Measurements from ENCODE around the gene ASTL.

DNA sequence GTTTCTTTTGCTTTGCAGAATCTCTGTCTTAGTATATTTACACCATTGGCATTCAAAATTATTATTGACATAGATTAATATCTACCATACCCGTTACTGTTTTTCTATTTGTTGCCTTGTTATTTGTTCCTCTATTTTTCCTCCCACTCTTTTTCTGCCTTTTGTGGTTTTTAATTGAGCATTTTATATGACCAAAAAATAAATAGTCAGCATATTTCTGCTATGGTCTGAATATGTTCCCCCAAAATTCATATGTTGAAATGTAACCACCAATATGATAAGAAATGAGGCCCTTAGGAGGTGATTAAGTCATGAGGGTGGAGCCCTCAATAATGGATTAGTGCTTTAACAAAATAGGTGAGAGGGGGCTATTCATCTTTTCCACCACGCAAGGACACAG lies 57.3 kb downstream of the ASTL start:
- TF ChIP-seq, protein P1, sequence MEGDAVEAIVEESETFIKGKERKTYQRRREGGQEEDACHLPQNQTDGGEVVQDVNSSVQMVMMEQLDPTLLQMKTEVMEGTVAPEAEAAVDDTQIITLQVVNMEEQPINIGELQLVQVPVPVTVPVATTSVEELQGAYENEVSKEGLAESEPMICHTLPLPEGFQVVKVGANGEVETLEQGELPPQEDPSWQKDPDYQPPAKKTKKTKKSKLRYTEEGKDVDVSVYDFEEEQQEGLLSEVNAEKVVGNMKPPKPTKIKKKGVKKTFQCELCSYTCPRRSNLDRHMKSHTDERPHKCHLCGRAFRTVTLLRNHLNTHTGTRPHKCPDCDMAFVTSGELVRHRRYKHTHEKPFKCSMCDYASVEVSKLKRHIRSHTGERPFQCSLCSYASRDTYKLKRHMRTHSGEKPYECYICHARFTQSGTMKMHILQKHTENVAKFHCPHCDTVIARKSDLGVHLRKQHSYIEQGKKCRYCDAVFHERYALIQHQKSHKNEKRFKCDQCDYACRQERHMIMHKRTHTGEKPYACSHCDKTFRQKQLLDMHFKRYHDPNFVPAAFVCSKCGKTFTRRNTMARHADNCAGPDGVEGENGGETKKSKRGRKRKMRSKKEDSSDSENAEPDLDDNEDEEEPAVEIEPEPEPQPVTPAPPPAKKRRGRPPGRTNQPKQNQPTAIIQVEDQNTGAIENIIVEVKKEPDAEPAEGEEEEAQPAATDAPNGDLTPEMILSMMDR (IDR thresholded peaks at IDR 0.05), result no peak
- no peak for TF ChIP-seq POLR2A (IDR thresholded peaks at IDR 0.05)

All from body of pancreas (tissue), 4 donors.